ENCODE data around the gene CNOT8.

CNOT8 gene

DNA sequence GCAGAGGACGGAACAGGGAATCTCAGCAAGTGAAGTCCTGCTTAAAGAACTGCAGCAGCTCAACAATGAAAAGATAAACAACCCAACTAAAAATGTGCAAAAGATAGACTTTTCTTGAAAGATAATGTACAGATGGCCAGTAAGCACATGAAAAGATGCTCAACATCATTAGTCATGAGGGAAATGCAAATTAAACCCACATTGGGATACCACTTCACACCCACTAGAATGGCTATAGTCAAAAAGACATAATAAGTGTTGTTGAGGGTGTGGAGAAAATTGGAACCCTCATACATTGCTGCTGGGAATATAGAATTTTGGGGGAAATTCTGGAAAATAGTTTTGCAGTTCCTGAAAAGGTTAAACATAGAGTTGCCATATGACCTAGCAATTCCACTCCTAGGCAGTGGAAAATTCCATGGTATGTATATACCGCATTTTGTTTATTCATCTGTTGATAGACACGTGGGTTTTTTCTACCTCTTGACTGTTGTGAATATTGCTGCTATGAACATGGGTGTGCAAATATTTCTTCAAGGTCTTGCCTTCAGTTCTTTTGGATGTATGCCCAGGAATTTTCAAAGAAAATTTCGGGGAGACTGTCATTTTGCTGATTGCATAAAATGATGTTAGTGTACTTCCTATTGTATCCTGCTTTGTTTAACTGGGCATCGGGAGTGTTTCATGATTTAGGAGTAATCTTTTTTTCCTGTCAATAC lies 7.2 kb downstream of the CNOT8 start:
- FAIRE-seq (no peak), DNase-seq (ENCODE audit: insufficient read length, low spot score) (no peak)
- TF ChIP-seq, protein P1, sequence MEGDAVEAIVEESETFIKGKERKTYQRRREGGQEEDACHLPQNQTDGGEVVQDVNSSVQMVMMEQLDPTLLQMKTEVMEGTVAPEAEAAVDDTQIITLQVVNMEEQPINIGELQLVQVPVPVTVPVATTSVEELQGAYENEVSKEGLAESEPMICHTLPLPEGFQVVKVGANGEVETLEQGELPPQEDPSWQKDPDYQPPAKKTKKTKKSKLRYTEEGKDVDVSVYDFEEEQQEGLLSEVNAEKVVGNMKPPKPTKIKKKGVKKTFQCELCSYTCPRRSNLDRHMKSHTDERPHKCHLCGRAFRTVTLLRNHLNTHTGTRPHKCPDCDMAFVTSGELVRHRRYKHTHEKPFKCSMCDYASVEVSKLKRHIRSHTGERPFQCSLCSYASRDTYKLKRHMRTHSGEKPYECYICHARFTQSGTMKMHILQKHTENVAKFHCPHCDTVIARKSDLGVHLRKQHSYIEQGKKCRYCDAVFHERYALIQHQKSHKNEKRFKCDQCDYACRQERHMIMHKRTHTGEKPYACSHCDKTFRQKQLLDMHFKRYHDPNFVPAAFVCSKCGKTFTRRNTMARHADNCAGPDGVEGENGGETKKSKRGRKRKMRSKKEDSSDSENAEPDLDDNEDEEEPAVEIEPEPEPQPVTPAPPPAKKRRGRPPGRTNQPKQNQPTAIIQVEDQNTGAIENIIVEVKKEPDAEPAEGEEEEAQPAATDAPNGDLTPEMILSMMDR (IDR thresholded peaks at IDR 0.05; ENCODE audit: insufficient read depth, missing control alignments) = no peak

DNA sequence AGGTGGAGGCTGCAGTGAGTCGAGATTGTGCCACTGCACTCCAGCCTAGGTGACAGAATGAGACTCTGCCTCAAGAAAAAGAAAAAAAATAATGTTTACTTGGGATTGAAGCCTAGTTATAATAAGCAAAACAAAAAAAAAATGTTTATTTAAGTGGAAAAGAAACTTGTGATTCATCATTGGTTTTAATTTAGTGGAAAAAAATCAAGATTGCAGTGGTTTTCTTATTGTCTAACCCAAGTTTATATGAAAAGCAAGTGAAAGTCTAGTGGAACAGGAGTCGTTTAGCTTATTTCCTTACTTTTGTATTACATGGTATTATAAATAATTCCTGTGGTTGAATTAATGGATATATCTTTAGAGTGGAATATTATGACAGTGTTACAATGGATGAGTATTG lies 8.4 kb downstream of the CNOT8 start:
- DNase-seq (ENCODE audit: insufficient read length, low spot score) (no peak), FAIRE-seq (no peak)
- TF ChIP-seq, protein P1 (IDR thresholded peaks at IDR 0.05; ENCODE audit: insufficient read depth, missing control alignments) = no peak

DNA sequence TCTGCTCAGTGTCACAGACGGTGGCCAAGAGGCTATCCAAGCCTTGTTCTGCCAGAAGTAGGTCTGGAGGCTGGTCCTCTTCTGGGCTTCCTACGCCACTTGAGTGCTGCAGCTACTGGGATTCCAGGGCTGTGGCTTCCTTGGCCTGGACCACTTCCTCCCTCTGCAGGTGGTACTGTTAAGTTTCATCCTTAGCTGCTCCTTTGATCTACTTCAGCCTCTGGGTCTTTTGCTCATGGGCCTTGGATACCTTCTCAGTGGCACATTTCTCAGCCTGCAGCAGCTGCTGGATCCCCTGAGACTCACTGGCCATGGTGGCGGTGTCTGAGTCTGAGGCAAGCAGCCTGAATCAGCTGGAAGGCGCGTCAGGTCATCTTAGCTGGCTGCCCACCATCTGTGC lies 10.3 kb downstream of the CNOT8 start:
- no peak for FAIRE-seq

DNA sequence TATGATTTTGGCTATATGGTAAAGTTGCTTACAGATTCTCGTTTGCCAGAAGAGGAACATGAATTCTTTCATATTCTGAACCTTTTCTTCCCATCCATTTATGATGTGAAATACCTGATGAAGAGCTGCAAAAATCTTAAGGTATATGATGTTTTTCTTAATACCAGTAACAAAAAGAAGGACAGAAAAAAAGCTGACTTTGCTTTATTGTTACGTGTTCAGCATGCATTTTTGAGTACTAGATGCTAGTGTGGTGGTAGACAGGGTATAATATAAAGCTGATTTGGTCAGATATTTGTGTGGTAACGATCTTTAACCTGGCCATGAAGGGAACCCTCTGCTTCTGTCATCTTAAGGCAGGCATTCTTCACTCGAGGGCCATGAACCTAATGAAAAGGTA lies 13.3 kb downstream of the CNOT8 start:
- FAIRE-seq (no peak), DNase-seq (ENCODE audit: insufficient read length, low spot score) (no peak)
- TF ChIP-seq, protein P1 (IDR thresholded peaks at IDR 0.05; ENCODE audit: insufficient read depth, missing control alignments) = no peak

More for the DNA sequence above, 10.3 kb downstream of the CNOT8 start:
- TF ChIP-seq, protein P1 (IDR thresholded peaks at IDR 0.05; ENCODE audit: insufficient read depth, missing control alignments) = peak; percentile 23
- no peak for DNase-seq (ENCODE audit: insufficient read length, low spot score)

DNA sequence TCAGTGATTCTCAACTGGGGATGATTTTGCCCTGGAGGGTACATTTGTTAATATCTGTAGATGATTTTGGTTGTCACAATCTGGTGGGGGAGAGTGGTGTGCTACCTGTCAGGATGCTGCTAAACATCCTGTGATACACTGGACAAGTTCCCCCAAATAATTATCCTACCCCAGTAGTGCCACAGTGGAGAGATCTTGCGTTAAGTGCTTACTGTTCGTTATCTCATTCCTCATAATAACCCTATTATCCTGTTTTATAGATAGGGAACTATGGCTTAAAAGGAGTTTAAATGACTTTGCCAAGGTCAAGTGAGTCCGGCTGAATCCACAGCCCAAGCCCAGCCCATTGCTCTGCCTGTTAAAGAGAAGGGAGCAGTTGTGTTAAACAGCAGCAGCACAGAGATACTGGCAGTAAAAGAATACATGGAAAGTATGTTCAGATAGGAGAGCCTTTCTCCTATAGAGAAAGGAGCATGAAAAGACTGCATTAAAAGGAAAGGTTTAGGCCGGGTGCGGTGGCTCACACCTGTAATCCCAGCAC lies 15.4 kb downstream of the CNOT8 start:
- DNase-seq (ENCODE audit: insufficient read length, low spot score) = no peak
- TF ChIP-seq, protein P1 (IDR thresholded peaks at IDR 0.05; ENCODE audit: insufficient read depth, missing control alignments) = no peak

DNA sequence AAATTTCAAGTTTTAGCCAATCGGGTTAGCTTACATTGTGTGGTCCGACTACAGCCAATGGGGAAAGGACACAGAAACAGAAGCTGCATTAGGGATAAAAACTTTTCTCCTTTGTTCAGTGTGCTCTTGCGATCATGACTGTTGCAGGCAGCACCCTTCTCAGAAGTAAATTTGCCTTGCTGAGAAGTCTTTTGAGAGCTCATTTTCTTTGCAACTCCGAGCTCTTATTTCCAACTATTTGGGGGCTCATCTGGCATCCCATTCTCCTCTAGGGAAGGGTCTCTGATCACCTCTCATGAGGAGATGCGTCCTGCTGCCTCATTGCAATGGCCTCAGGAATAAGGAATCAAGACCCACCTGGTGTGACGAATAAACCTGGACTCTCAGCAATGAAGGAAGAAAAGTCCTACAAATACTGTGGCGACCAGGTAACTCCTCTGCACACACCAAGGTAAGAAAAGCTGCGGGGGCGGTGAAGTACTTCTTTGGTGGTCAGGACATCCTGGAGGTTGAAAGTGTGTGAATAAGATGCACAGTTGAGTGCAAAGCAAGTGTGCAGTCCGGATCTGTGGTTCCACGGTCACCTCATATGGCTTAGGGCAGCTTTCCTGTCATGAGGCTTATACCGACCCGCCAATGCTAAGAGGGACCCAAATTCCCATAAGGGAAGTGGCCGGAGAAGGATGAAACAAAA lies 20.4 kb downstream of the CNOT8 start:
- no peak for DNase-seq (ENCODE audit: insufficient read length, low spot score)
- TF ChIP-seq, protein P1 (IDR thresholded peaks at IDR 0.05; ENCODE audit: insufficient read depth, missing control alignments) = no peak
- FAIRE-seq = no peak

More for the DNA sequence above, 15.4 kb downstream of the CNOT8 start:
- FAIRE-seq = no peak

DNA sequence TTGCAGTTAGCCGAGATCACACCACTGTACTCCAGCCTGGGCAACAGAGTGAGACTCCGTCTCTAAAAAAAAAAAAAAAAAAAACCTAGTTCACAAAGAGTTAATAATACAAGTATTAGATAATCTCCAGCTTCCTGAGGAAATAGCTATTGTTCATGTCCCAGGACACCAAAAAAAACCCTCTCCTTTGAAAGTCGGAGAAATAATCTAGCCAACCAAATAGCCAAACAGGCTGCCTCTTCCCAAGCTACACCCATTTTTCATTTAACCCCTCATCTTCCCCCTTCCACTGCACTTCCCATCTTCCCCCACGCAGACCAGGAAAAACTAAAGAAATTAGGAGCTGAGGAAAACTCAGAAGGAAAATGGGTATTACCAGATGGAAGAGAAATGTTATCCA lies 23.6 kb downstream of the CNOT8 start:
- no peak for FAIRE-seq
- no peak for DNase-seq (ENCODE audit: insufficient read length, low spot score)
- TF ChIP-seq, protein P1 (IDR thresholded peaks at IDR 0.05; ENCODE audit: insufficient read depth, missing control alignments) = no peak

Data from D721Med (cell line).